Astrocyte of the spinal cord (primary cell): ENCODE measurements around the gene ST8SIA2.

Experiments used
- DNase-seq: peaks from one replicate; pipeline ENCODE4 v3.0.0; 2011; ENCODE audit warnings: low read depth, low spot score
- H3K4me3 ChIP-seq: 2 replicates; pipeline ENCODE4 v1.5.1; 2011; ENCODE audit warnings: low read depth, mild to moderate bottlenecking, low read length, moderate library complexity
- in situ Hi-C: cut with HindIII; loops from 2 replicates; pipeline ENCODE4 v1.10.0; 2017; ENCODE audit warnings: low sequenced_read_pairs
- TF ChIP-seq, protein P1 (sequence below): IDR thresholded peaks from 2 replicates; pipeline ENCODE4 v1.5.1; 2012; ENCODE audit warnings: low read depth, mild to moderate bottlenecking, low read length, inconsistent platforms

Gene ST8SIA2

DNA sequence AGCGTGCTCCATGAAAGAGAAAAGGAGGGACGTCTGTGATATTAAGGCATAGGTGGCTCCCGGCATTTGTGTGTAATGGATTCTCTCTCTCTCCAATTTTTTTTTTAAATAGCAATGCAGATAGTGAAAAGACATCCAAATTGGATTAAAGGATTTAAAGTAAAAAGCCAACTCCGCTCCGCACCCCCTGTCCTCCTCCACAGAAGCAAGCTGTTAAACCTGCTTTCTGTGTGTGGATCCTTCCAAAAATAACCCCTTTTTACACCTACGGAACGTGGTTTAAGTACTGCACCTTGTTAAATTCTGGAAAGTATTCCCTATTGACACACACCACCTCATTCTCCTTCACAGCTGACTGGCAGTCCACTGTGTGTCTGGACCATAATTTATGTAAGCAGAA is 61.6 kb downstream of the ST8SIA2 start:
- no peak for DNase-seq
- no peak overlapping the region for H3K4me3 ChIP-seq
- TF ChIP-seq, protein P1, sequence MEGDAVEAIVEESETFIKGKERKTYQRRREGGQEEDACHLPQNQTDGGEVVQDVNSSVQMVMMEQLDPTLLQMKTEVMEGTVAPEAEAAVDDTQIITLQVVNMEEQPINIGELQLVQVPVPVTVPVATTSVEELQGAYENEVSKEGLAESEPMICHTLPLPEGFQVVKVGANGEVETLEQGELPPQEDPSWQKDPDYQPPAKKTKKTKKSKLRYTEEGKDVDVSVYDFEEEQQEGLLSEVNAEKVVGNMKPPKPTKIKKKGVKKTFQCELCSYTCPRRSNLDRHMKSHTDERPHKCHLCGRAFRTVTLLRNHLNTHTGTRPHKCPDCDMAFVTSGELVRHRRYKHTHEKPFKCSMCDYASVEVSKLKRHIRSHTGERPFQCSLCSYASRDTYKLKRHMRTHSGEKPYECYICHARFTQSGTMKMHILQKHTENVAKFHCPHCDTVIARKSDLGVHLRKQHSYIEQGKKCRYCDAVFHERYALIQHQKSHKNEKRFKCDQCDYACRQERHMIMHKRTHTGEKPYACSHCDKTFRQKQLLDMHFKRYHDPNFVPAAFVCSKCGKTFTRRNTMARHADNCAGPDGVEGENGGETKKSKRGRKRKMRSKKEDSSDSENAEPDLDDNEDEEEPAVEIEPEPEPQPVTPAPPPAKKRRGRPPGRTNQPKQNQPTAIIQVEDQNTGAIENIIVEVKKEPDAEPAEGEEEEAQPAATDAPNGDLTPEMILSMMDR, result no peak
- in situ Hi-C loops, result no loop called here

DNA sequence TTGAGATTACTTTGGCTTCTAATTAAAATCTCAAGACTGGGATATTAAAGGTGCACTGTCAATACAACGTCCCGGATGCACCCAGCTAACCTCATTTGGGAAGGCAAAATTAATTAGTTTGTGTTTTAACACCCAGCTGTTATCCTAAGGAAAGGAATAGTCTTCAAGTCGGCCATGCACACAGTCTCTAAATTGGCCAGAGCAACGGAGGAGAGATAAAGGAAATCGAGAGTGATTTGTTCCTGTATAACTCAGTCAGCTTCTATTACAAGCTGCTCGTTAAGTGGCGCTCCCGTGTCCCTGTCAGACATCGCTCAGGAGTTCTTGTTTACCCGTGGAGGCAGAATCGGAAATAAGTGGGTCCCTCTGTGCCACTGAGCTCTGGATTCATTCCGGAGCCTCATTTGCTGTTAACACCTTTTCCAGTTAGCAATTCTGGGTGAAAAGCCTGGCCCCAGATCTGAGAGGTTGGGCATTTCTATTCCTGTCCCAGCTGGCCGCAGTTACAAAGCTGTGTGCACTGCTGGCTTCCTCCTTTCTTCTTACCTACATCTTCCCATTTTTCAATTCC is 63.9 kb downstream of the ST8SIA2 start:
- no peak for DNase-seq
- in situ Hi-C loops, result no loop called here
- TF ChIP-seq, protein P1, result no peak
- H3K4me3 ChIP-seq, result no peak overlapping the region

- TF ChIP-seq, protein P1, result no peak
- no peak overlapping the region for H3K4me3 ChIP-seq
- in situ Hi-C loops, result no loop called here
- no peak for DNase-seq
Measured at GRCh38 chr15:92460023-92460422, 66.3 kb downstream of the ST8SIA2 start.

DNA sequence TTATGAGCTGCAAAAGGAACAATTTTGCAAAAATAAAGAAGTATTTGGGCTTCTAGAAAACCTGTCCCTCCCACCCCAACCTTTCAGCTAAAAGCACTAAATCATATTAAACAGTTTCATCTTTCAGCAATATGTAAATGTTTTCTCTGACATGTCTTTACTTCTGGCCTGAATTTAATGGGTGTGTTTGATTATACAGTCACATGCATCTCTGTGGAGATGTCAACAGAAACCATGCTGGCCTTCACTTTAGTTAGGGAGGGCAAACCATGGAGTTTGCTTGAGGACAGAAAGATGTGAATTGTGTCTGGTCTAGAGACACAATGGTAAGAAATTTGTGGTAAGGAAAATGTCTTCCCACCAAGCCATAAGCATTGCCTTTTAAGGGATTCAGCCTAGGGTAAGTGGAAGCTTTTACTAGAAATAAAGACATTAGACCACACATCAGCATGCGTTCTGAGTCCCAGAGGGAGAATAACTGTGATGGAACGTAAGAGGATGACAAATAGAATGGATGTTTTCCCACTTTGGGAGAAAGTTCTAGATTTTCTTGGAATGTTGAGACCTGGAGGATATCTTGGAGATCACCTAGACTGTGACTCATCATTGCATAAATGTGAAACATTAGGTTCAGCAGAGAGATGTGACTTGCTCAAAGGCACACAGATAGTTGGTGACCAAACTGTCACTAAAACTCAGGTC is 68.9 kb downstream of the ST8SIA2 start:
- H3K4me3 ChIP-seq, result no peak overlapping the region
- in situ Hi-C loops, result no loop called here
- TF ChIP-seq, protein P1, result no peak
- no peak for DNase-seq

DNA sequence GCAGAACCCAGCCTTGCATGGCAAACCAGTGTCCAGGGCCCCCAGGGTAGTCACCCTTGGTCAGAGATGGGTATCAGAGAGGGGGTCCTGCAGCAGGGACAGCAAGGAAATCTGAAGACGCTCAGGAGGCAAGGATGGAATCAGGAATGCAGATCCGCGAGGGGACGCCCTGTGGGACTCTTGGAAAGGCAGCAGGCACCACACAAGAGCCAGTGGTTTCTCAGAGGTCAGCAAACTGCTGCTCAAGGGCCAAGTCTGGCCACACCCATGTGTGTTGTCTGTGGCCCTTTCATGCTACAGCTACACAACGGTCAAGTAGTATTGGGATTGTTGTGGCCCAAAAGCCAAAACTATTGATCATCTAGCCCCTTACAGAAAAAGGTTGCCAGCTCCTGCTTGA is 69.7 kb downstream of the ST8SIA2 start:
- no peak for DNase-seq
- in situ Hi-C loops, result no loop called here
- TF ChIP-seq, protein P1, result no peak
- H3K4me3 ChIP-seq, result no peak overlapping the region

- in situ Hi-C loops, result no loop called here
- no peak overlapping the region for H3K4me3 ChIP-seq
- DNase-seq, result peak; percentile 26
- TF ChIP-seq, protein P1, result no peak
Measured at GRCh38 chr15:92463826-92464225, 70.1 kb downstream of the ST8SIA2 start.
